ENCODE measurements around the gene SF3B5. TPM values are rescaled to one million over a fixed set of nuclear protein-coding genes. Genes with fewer than 3 reads are reported as not detected.

The SF3B5 gene
- total and polyA plus RNA-seq, 9 of the 15 experiments (the other 6 are each of a cell fraction or from before 2014, with no cell fraction given) = 238 to 1,211 (median 407) TPM

DNA sequence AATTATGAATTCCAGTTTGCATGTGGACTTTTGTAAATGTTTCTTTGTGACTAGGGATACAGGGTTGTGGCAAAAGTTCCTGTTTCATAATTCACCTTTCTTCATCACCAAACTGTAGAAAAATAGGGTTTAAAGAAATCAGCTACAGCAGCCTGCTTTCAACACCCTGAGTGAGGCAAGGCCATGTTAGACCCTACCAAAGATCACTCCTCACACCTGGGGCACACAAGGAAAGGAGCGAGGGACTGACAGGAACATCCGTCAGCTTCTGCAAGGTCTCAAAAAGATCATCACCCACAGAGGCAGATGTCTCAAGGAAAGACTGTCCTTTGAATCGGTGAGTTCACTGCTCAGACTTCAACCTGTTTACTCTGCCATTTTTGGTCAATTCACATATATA is 44.4 kb upstream of the SF3B5 start:
- intact Hi-C loops (cut with micrococcal nuclease) = no loop called here

More for the DNA sequence above, 44.4 kb upstream of the SF3B5 start:
- TF ChIP-seq, protein P1, sequence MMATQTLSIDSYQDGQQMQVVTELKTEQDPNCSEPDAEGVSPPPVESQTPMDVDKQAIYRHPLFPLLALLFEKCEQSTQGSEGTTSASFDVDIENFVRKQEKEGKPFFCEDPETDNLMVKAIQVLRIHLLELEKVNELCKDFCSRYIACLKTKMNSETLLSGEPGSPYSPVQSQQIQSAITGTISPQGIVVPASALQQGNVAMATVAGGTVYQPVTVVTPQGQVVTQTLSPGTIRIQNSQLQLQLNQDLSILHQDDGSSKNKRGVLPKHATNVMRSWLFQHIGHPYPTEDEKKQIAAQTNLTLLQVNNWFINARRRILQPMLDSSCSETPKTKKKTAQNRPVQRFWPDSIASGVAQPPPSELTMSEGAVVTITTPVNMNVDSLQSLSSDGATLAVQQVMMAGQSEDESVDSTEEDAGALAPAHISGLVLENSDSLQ (IDR thresholded peaks at IDR 0.05) = no peak
- TF ChIP-seq, protein P2, sequence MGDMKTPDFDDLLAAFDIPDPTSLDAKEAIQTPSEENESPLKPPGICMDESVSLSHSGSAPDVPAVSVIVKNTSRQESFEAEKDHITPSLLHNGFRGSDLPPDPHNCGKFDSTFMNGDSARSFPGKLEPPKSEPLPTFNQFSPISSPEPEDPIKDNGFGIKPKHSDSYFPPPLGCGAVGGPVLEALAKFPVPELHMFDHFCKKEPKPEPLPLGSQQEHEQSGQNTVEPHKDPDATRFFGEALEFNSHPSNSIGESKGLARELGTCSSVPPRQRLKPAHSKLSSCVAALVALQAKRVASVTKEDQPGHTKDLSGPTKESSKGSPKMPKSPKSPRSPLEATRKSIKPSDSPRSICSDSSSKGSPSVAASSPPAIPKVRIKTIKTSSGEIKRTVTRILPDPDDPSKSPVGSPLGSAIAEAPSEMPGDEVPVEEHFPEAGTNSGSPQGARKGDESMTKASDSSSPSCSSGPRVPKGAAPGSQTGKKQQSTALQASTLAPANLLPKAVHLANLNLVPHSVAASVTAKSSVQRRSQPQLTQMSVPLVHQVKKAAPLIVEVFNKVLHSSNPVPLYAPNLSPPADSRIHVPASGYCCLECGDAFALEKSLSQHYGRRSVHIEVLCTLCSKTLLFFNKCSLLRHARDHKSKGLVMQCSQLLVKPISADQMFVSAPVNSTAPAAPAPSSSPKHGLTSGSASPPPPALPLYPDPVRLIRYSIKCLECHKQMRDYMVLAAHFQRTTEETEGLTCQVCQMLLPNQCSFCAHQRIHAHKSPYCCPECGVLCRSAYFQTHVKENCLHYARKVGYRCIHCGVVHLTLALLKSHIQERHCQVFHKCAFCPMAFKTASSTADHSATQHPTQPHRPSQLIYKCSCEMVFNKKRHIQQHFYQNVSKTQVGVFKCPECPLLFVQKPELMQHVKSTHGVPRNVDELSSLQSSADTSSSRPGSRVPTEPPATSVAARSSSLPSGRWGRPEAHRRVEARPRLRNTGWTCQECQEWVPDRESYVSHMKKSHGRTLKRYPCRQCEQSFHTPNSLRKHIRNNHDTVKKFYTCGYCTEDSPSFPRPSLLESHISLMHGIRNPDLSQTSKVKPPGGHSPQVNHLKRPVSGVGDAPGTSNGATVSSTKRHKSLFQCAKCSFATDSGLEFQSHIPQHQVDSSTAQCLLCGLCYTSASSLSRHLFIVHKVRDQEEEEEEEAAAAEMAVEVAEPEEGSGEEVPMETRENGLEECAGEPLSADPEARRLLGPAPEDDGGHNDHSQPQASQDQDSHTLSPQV (IDR thresholded peaks at IDR 0.05) = no peak
- TF ChIP-seq, protein P3, sequence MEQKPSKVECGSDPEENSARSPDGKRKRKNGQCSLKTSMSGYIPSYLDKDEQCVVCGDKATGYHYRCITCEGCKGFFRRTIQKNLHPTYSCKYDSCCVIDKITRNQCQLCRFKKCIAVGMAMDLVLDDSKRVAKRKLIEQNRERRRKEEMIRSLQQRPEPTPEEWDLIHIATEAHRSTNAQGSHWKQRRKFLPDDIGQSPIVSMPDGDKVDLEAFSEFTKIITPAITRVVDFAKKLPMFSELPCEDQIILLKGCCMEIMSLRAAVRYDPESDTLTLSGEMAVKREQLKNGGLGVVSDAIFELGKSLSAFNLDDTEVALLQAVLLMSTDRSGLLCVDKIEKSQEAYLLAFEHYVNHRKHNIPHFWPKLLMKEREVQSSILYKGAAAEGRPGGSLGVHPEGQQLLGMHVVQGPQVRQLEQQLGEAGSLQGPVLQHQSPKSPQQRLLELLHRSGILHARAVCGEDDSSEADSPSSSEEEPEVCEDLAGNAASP (IDR thresholded peaks at IDR 0.05) = no peak
- no peak for TF ChIP-seq ZNF436 (CRISPR knock-in tag; IDR thresholded peaks at IDR 0.05)
- TF ChIP-seq, protein P4, sequence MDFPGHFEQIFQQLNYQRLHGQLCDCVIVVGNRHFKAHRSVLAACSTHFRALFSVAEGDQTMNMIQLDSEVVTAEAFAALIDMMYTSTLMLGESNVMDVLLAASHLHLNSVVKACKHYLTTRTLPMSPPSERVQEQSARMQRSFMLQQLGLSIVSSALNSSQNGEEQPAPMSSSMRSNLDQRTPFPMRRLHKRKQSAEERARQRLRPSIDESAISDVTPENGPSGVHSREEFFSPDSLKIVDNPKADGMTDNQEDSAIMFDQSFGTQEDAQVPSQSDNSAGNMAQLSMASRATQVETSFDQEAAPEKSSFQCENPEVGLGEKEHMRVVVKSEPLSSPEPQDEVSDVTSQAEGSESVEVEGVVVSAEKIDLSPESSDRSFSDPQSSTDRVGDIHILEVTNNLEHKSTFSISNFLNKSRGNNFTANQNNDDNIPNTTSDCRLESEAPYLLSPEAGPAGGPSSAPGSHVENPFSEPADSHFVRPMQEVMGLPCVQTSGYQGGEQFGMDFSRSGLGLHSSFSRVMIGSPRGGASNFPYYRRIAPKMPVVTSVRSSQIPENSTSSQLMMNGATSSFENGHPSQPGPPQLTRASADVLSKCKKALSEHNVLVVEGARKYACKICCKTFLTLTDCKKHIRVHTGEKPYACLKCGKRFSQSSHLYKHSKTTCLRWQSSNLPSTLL (IDR thresholded peaks at IDR 0.05) = no peak
- no peak for TF ChIP-seq TCFL5 (CRISPR knock-in tag; conservative IDR thresholded peaks at IDR 0.05)
- no peak for TF ChIP-seq SP1 (CRISPR knock-in tag; IDR thresholded peaks at IDR 0.05)
- no peak for TF ChIP-seq SLC30A9 (CRISPR knock-in tag; IDR thresholded peaks at IDR 0.05)
- ChIA-PET POLR2A (no interaction called here), CTCF (ENCODE audit: low intra/inter-chr PET ratio) (no interaction called here)
- no peak for ATAC-seq
- Histone ChIP-seq H4K20me1 (replicated peaks; ENCODE audit: control insufficient read depth, insufficient read depth, low read length) (no peaks in the 10 kb centered on the region), H3K27ac (ENCODE audit: extremely low read depth, low read depth, low read length) (no peak overlapping the region), H3K79me2 (ENCODE audit: control insufficient read depth, insufficient read depth, low read length) (no peaks in the 10 kb centered on the region), H2AFZ (ENCODE audit: low read depth, low read length) (no peak overlapping the region), H3K4me1 (replicated peaks in 1 of 2; ENCODE audit: control insufficient read depth in 2 of 2, insufficient read depth in 2 of 2, low read length in 2 of 2) (no peaks in the 10 kb centered on the region), H3K9ac (ENCODE audit: insufficient read depth in 1 of 2, low read depth in 2 of 2, low read length in 2 of 2) (no peak overlapping the region), H3K27me3 (ENCODE audit: control insufficient read depth in 2 of 2, insufficient read depth in 2 of 2, low read length in 2 of 2) (peaks cover 3 to 5% of the 10 kb centered on the region in 2 experiments; a peak in 3 of 5 replicates), H3K9me1 (ENCODE audit: control insufficient read depth, insufficient read depth, low read length) (no peaks in the 10 kb centered on the region), H3K9me3 (replicated peaks; ENCODE audit: control insufficient read depth, insufficient read depth, low read depth, low read length) (no peaks in the 10 kb centered on the region), H3K4me2 (ENCODE audit: insufficient read depth, low read length) (no peak overlapping the region), H3K36me3 (ENCODE audit: control insufficient read depth, insufficient read depth, low read length) (no peaks in the 10 kb centered on the region), H3K4me3 (no peak overlapping the region)
- no TSS peak for BruUV-seq (replicated peaks)
- DNase-seq (ENCODE audit: extremely low read depth in 1 of 4, low spot score in 3 of 4) = no peak
- no peak for FAIRE-seq
- in situ Hi-C loops (cut with MboI) = no loop called here
- WGBS (ENCODE audit: insufficient coverage, low coverage, missing lambda C conversion rate) = 10% methylated on average over 3 of the region's 3 CpGs
